ENCODE results near the gene MIR17HG. TPM values are rescaled to one million over a fixed set of nuclear protein-coding genes. Genes with fewer than 3 reads are reported as not detected.
A peak's percentile ranks its signal among the peaks of the same experiment; 100 is the strongest.

Gene MIR17HG
- total RNA-seq, 4 donors from 2014 or later, result 2.2 to 12.1 (median 6.4) TPM

DNA sequence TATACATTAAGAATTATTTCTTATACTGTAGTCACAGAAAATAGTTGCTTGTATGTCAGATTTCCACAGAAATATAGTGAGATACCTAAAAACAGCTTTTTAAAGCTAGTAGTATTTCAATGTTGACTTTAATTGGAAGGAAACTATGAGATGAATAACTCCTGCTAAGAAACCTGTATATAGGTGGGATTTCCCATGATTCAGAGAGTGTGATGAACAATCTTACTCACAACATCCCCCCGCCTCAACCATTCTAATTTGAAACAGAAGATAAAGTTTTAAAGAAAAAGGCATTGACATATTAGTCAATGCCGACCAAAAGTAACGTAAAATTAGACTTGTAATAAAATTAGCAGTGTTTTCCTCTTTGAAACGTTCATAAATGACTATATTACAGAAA is 1.4 kb upstream of the MIR17HG start:
- TF ChIP-seq POLR2A (IDR thresholded peaks at IDR 0.05), result no peak
- TF ChIP-seq, protein P1, sequence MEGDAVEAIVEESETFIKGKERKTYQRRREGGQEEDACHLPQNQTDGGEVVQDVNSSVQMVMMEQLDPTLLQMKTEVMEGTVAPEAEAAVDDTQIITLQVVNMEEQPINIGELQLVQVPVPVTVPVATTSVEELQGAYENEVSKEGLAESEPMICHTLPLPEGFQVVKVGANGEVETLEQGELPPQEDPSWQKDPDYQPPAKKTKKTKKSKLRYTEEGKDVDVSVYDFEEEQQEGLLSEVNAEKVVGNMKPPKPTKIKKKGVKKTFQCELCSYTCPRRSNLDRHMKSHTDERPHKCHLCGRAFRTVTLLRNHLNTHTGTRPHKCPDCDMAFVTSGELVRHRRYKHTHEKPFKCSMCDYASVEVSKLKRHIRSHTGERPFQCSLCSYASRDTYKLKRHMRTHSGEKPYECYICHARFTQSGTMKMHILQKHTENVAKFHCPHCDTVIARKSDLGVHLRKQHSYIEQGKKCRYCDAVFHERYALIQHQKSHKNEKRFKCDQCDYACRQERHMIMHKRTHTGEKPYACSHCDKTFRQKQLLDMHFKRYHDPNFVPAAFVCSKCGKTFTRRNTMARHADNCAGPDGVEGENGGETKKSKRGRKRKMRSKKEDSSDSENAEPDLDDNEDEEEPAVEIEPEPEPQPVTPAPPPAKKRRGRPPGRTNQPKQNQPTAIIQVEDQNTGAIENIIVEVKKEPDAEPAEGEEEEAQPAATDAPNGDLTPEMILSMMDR (IDR thresholded peaks at IDR 0.05), result no peak
- intact Hi-C loops (cut with DNase I), result no loop called here
- no peak overlapping the region for H3K4me3 ChIP-seq (replicated peaks in 1 of 3)
- H3K27ac ChIP-seq, result no peak overlapping the region
- no peak for DNase-seq
- peaks cover 1 to 5% of the 10 kb centered on the region in 2 donors for H3K36me3 ChIP-seq
- 82 to 84% methylated on average over 4 of the region's 4 CpGs for WGBS, 2 donors
- no peaks in the 10 kb centered on the region for H3K27me3 ChIP-seq
- no peaks in the 10 kb centered on the region for H3K9me3 ChIP-seq
- peaks cover 14 to 15% of the 10 kb centered on the region in 2 donors for H3K4me1 ChIP-seq

DNA sequence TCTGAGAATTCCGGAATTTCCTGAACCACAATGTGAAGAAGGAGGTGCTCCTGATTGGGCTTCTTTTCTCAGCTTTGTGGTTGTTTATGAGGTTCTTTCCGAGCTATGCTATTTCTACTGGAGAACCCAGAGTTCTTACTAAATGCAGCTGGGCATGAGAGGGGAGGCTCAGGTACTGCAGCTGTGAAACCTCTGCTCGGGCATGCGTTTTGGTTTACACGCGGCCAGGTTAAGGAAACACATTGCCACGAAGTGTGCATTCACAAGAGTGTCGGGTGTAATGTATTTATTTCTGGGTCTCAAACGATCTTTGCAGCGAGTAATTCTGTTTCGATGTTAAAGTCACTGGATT is 661 bp upstream of the MIR17HG start:
- WGBS, 2 donors, result 1 to 3% methylated on average over 11 of the region's 11 CpGs
- peak overlapping the region; percentile 14 to 74 (median 46) for H3K4me3 ChIP-seq (replicated peaks in 1 of 3)
- no peaks in the 10 kb centered on the region for H3K9me3 ChIP-seq
- intact Hi-C loops (cut with DNase I), result no loop called here
- H3K4me1 ChIP-seq, result peaks cover 16 to 18% of the 10 kb centered on the region in 2 donors
- TF ChIP-seq, protein P1 (IDR thresholded peaks at IDR 0.05), result no peak
- no peak for TF ChIP-seq POLR2A (IDR thresholded peaks at IDR 0.05)
- H3K27me3 ChIP-seq, result no peaks in the 10 kb centered on the region
- DNase-seq, result peak; percentile 44 to 52
- H3K36me3 ChIP-seq, result peaks cover 3 to 5% of the 10 kb centered on the region in 2 donors
- peak overlapping the region; percentile 23 to 88 (median 55) for H3K27ac ChIP-seq

DNA sequence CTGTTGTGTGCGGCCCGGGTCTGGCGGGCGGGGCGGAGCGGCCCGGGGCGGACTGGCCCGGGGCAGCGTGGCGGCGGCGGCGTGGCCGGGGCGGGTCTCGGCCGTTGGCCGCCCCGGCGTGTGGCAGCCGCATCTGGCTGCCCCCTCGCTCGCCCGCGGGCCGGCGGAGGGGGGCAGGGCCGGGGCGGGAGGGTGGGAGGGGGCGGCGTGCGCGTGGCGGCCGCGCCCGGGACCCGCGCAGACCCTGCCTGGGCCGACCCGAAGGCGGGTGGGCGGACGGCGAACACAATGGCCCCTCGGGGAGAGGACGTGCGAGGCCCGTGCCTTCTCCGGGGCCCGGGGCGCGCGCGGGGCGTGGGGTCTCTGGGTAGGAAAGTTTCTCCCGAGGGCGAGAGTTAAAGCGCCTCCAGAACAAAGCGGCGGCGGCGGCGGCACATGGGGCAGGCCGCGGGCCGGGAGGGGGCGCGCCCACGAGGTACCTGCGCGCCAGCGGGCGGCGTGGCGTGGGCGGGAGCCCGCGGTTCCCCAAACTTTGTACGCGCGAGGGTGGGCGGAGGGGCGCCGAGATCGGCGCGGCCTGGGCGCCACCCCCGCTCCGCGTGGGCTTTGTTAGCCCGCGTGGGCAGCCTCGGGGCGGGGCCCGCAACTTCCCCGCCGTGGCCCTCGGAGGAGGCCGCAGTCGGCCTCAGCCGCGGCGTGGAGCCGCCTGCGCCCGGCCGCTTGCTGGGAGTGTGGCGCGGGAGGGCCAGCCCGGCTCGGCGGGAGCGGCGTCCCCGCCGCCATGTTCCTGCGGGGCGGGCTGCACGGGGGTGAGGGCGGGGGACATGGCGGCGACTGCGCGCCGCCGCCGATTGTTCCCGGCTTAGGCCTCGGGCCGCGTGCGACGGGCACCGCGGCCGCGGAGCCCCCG is 764 bp downstream of the MIR17HG start:
- TF ChIP-seq, protein P1 (IDR thresholded peaks at IDR 0.05), result peak in 1 of 6 experiments; percentile 15
- no peak for TF ChIP-seq POLR2A (IDR thresholded peaks at IDR 0.05)
- no peaks in the 10 kb centered on the region for H3K9me3 ChIP-seq
- H3K4me3 ChIP-seq (replicated peaks in 1 of 3), result peak overlapping the region; percentile 24 to 82 (median 74)
- peaks cover 3 to 5% of the 10 kb centered on the region in 2 donors for H3K36me3 ChIP-seq
- intact Hi-C loops (cut with DNase I), result no loop called here
- H3K27me3 ChIP-seq, result no peaks in the 10 kb centered on the region
- WGBS, 2 donors, result 1% methylated on average over 12 of the region's 141 CpGs; no CpG with 5 or more reads in 1 of the 2 donors
- H3K4me1 ChIP-seq, result peaks cover 29 to 31% of the 10 kb centered on the region in 2 donors
- peak; percentile 45 to 46 for DNase-seq
- H3K27ac ChIP-seq, result peak overlapping the region; percentile 88 to 90 (median 90)

DNA sequence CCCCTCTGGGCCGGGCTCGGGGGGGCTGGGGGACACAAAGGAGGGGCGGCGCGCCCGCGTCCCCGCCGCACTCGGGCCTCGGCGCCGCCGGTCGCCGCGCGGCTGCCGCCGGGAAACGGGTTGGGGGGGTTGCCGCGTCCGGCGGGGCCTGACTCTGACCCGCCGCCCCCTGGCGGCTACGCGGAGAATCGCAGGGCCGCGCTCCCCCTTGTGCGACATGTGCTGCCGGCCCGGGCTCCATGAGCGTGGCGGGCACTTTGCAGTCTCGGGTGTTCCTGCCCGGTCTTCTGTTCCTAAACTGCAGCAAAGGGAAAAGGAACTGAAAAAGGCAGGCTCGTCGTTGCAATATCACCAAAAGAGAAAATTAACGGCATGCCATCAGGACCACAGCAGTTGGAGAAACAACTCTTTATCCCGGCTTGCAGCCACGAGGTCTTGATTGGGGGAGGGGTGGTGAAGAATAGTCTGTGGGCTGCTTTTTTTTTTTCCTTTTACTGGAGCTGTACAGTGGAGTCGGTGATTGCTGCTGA is 1.5 kb downstream of the MIR17HG start:
- WGBS, 2 donors, result 0 to 1% methylated on average over 16 to 21 of the region's 46 CpGs
- TF ChIP-seq POLR2A (IDR thresholded peaks at IDR 0.05), result peak in 1 of 2 donors; percentile 69
- TF ChIP-seq, protein P1 (IDR thresholded peaks at IDR 0.05), result peak; percentile 71 to 99 (median 95)
- peaks cover 34 to 36% of the 10 kb centered on the region in 2 donors for H3K4me1 ChIP-seq
- no peaks in the 10 kb centered on the region for H3K9me3 ChIP-seq
- peak overlapping the region; percentile 82 to 90 (median 90) for H3K27ac ChIP-seq
- DNase-seq, result peak; percentile 94 to 95
- H3K27me3 ChIP-seq, result no peaks in the 10 kb centered on the region
- peaks cover 5% of the 10 kb centered on the region in 2 donors for H3K36me3 ChIP-seq
- H3K4me3 ChIP-seq (replicated peaks in 1 of 3), result peak overlapping the region in 2 of 3 donors; percentile 74 to 82
- intact Hi-C loops (cut with DNase I), result no loop called here

Measured in thyroid gland (tissue), 4 donors.